Measurements from ENCODE around the gene ZNF646.
"Not testable (repeated sequence)": the region's sequence is repeated elsewhere in the genome, so short reads cannot be mapped to it uniquely, and the experiment has no call there.

ZNF646 gene

DNA sequence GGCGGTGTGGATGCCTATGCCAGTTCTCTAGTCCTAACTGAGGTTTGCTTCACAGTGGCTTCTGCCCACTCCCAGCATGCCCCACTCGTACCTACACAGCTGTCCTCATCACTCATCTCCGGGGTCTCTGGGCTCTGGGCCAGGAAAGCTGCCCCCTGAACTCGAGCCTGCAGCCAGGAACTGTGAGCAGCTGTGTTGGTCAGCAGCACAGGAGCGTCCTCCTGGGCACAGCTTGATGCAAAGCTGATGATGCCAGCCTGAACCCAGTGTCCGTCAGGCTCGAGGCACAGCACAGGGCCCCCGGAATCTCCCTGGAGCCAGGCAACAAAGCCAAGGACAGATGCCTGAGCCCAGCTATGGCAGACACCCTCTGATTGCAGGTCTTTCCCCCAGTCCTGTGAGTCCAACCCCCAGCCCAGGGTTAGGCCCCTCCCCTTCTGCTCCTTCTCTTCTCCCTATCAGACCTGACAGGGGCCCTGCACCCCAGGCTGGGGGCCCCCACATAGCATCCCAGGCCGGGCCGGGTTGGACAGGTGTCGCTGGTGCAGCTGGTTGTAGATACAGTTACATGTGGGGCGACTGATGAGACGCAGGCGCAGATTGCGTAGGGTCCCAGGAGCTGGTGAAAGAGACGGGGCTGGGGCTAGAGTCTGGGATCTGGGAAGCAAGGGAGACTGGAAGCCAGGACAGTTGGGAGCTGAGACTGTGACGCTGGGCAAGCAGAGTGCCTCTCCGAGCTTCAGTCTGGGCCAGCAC is 11.8 kb downstream of the ZNF646 start:
- no peak for DNase-seq

DNA sequence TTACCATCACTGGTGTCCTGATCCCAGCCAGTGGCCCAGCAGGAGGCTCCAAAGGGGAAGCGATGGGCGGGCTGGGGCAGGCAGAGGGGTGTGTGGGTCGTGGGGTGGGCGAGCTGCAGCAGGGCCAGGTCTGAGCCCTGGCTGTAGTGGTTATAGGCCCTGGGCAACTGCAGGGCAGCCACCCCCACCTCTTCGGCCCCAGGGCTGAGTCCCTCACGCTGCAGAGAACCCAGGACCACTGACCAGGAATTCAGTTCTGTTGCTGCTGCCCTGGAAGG is 12.3 kb downstream of the ZNF646 start:
- DNase-seq, result no peak

DNA sequence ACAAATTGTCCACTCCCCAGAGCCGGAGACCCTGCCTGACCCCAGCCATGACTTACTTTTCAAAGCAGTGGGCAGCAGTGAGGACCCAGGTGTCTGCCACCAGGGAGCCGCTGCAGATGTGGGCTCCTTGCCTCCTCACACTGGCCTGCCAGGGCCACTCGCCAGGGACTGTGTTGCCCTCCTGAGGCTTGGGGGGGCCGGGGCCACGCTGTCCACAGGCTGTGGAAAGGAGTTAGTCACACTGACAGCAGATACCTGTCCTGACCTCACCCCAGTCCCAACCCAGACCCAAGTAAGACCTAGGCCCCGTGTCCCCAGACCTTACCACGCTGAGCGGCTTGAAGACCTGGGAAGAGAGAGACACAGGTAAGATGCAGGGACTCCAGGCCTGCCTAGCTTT is 13.3 kb downstream of the ZNF646 start:
- DNase-seq, result no peak

DNA sequence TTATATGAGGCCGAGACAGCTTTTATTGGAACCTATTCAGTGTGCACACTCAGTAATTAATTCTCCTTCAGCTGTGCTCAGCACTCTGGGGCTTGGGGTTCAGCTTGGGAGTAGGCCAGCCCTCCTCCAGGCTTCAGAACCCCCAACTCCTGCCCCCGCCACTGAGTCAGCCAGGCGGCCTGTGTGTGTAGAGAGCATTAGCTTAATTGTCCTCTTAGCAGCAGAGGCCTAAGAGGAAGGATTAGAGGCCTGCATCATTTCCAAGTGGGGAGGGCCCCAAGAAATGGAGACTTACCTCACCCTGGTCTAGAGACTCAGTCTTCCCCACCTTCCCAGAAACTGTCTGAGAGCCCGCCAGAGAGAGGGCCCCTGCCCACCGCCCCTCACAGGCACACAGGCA is 13.7 kb downstream of the ZNF646 start:
- no peak for DNase-seq

DNA sequence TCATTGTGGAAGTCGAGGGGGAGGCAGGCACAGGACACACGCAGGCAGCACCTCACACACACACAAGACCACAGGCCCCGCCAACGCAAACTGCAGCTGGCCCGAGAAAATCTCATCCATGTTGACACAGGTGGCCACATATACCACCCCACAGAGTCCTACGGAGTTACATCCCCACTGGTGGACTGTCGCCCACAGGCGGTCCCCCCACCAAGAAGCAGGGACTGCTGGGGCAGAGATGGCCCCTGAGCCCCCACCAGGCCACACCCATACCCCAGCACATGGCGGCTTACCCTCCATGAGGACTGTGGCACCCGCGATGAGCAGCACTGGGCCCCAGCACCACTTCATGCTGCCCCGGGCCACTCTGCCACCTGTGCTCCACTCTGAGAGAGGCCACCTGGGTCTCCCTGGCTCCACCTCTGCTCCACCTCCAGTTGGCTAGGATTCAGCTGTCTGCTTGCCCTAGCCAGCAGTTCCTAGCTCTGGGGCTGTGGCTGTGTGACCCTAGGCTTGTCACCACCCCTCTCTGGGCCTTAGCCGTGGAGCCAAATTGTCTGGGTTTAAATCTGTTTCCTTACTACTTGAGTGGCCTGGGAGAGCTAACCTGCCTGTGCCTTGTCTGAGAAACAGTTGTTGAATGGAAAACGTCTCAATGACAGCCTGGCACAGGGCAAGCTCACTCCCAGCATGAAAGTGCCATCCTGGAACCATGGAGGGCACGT is 14.4 kb downstream of the ZNF646 start, which contains the start of gene PRSS53:
PRSS53 (minus strand) TSS at position 485 of the 725 bp plus-strand sequence; CDS start at position 351, 134 bp downstream.
- no peak for DNase-seq

DNA sequence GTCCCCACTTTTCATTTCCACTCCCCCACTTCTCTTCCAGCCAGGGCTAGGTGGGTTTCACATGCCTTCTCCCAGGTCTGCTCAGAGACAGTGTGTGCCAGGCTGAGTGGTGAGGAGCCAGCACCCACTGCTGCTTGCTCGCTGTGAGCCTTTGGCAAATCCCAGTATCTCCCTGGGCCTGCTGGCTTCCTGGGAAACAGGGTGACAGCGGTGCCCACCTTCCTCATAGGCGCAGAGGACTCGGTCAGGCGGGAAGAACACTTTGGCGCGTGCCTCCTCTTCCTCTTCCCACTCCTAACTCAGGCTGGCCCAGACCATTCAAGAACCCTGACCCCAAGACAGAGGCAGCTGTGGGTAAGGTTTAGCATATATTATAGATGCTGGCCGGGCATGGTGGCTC is 15.0 kb downstream of the ZNF646 start:
- no peak for DNase-seq

DNA sequence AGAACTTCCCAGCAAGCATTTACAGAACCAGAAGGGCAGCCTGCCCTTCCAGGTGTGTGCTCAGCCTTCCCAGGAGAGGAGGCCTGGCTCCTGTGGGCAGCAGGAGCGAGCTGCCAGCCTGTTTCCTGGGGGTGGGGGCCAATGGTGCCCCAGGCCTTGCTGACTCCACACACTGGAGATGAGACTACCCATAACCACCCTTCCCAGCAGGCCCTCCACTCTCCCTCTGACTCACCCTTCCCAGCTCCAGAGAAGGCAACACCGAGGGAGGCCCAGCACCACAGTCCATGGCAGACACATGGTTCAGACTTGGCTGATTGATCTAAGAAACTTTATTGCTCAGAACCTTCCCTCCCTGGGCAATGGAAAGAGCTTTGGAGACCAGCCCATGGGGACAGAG is 16.3 kb downstream of the ZNF646 start:
- no peak for DNase-seq

DNA sequence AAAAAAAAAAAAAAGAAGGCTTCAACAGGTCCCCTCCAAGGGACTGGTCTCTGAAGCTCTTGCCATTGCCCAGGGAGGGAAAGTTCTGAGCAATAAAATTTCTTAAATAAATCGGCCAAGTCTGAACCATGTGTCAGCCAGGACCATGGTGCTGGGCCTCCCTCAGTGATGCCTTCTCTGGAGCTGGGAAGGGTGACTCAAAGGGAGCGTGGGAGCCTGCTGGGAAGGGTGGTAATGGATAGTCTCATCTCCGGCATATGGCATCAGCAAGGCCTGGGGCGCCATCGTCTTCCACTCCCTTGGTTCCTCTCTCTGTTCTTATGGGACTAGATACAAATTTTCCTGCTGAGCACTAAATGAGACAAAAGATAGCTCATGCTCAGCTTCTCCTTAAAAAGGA is 18.1 kb downstream of the ZNF646 start:
- no peak for DNase-seq

DNA sequence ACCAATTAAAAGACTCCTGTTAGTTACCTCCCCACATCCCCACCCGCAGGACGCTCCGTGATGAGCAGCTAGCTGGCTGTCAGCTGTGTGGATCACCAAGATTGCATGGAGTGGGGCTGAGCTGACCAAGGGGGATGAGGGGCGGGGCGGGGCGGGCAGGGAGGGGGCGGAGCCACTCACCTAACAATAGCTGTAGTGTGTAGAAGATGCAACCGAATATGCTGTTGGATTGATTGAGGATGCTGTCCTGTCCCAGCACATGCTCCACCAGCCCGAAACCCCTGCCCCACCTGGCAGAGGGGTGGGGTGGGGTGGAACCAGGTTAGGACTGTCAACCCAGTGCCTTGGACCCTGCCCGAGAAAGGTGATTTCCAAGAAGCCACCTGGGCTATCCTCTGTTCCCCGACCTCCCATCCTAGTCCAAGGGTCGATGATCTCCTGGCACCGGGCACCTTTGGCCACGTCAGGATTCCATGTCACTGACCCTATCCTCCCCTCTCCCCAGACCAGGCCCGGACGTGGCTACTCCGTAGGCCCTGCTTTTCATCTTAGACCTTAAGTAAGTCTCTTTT is 19.0 kb downstream of the ZNF646 start:
- peak; percentile 43 for DNase-seq

DNA sequence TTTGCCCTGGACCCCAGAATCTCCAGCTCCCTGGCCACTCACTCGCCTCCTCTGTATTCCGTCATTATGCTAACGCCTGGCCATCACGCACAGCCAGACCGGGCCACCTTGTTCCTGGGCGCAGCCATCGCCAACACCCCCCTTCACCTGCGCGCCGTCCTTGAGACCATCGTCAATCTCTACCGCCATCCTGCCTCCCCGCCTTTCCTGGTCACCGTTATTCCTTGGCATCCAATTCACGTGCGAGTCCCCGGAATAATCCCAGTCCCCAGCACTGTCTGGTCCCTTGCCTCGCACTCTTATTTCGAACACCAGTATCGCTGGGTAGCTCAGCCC is 19.8 kb downstream of the ZNF646 start:
- no peak for DNase-seq

DNA sequence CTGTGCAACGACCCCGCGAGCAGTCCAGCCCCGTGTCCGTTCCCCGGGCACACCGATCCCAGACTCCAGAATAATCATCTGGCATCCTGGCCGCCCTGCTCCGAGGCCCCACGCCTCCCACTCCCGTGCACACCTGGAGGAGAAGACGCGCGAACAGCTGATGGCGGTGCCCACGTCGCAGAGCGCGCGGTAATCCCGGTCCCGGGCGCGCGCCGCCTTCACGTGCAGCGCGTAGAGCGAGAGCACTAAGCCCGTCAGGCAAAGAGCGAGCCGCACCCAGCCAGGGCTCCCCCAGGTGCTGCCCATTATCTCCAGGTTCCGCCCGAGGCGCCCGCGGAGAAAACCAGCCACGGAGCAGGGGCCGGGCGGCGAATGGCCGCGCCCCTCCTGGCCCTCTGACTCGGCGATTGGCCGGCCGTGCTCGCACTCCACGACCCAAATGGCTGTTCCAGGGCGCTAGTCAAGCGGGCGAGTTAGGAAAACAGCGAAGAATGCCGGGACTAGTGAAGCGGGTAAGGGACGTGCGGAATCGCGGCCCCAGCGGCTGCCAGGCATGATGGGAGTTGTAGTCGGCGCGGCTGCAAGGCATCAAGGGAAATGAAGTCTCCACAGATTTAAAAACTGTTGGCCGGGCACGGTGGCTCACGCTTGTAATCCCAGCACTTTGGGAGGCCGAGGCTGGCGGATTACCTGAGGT is 20.4 kb downstream of the ZNF646 start, which contains the start of gene VKORC1:
VKORC1 (minus strand) TSS at position 374 of the 697 bp plus-strand sequence; CDS start at position 306, 68 bp downstream.
- DNase-seq, result peak; percentile 98

DNA sequence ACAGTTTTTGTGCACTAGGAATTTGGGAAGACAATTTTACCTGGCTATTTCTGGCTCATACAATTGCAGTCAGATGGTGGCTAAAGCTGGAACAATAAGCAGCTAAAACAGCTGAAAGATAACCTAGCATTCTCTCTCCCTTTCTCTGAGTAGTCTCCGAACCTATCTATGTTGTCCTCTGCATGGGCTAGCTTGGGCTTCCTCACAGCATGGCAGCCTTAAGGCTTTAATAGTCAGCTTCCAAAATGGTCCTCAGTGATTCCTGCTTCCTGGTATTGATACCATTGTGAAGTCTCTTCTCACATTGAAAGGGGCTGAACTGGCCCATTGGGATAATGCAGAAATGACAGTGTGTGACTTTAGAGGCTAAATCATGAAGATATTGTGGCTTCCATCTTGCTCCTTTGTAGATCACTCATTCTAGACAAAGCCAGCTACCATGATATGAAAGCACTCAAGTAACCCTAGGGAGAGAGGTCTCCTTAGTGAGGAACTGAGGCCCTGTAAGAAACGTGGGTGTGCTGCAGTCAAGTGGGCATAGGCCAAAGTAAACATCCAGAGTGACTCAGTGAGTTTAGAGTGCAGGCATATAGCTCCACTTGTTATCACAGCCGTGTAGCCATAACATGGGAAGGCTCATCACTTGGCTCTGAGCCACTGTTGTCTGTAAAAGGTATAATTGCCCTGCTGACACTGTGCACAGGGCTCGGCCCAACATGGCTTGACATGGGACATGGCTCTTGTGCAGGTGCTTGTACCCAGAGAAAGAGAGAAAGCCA is 25.8 kb downstream of the ZNF646 start:
- DNase-seq, result no peak

DNA sequence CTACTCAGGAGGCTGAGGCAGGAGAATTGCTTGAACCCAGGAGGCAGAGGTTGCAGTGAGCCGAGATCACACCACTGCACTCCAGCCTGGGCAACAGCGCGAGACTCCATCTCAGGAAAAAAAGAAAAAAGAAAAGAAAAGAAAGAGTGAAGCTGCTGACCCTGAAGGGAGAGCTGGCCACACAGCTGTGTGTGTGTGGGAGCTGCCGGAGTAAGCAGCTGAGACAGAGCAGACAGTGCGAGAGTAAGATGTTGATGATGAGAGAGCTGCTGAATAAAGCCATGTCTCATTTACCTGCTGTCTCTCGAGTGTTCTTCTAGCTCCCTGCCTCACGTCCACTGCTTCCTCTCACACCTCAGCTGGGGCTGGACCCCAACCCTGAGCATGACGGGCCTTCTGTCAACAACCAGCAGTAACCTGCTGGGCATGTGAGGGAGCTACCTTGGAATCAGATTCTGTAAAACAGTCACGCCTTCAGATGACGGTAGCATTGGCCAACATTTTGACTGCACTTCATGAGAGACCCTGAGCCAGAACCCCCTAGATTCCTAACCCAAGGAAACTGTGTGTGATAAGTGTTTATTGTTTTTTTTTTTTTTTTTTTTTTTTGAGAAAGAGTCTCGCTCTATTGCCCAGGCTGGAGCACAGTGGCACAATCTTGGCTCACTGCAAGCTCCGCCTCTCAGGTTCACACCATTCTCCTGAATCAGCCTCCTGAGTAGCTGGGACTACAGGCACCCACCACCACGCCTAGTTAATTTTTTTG is 26.8 kb downstream of the ZNF646 start:
- DNase-seq, result not testable (repeated sequence)

DNA sequence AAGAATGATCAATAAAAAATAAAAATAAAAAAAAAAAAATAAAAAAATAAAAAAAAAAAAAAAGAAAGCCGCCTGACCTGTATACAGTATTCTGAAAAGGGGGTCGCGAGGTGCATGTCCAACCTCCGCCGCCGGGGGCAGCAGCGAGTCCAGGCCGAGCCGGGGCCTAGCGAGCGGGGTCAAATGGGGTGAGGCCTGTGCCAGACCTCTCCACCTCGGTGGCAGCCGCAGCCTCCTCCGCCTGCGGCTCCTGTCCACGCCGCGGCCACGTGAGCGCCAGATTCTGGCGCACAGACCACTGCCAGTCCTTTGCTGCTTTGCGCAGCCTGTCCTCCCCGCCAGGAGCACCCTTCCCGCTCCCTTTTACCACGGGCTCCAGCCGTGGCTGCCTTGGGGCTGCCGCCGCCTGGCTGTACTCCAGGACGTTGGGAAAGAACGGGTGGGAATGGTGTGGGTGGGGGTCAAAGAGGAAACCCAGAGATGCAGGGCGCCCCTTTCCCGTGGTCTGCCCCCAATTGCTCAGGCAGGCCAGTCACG is 31.5 kb downstream of the ZNF646 start:
- peak; percentile 47 for DNase-seq

DNA sequence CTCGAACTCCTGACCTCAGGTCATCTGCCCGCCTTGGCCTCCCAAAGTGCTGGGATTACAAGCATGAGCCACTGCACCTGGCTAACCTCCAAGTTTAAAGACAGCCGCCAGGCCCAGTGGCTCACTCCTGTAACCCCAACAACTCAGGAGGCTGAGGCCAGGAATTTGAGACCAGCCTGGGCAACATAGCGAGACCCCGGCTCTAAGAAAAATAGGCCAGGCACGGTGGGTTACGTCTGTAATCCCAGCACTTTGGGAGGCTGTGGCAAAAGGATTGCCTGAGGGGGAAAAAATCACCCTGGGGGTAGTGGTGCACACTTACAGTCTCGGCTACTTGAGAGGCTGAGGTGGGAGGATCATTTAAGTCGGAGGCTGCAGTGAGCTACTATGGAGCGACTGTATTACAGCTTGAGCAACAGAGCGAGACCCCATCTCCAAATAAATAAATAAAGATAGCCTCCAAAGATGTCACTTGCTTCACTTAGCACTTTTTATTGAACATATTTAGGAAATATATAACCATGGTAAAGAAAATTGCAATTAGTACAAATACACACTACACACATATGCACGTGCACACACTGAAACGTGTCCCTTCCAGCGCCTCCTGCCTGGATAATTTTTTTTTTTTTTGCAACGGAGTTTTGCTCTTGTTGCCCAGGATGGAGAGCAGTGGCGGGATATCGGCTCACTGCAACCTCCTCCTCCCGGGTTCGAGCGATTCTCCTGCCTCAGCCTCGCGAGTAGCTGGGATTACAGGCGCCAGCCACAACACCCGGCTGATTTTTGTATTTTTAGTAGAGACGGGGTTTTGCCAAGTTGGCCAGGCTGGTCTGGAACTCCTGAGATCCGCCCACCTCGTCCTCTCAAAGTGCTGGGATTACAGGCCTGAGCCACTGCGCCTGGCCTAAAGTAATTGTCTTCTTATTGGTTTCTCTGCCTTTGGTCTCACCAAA is 32.6 kb downstream of the ZNF646 start:
- no peak for DNase-seq

DNA sequence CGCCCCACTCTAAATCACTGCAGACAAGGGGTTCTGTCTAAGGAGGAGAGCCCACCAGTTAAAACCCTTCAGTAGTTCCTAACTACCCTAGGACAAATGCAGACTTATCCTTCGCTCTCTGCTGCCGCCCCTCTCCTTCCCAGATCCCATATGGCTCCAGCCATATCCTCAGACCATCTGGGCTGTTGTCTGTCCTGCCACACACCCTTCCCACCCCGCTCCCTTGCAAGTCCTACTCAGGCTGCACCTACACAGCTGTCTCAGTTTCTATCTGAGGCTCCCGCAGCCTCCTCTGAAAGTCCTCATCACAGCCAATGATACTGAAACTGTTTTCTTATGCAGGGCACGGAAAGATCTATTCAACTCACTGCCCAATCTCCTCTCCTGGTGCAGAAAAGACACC is 33.2 kb downstream of the ZNF646 start:
- DNase-seq, result no peak

DNA sequence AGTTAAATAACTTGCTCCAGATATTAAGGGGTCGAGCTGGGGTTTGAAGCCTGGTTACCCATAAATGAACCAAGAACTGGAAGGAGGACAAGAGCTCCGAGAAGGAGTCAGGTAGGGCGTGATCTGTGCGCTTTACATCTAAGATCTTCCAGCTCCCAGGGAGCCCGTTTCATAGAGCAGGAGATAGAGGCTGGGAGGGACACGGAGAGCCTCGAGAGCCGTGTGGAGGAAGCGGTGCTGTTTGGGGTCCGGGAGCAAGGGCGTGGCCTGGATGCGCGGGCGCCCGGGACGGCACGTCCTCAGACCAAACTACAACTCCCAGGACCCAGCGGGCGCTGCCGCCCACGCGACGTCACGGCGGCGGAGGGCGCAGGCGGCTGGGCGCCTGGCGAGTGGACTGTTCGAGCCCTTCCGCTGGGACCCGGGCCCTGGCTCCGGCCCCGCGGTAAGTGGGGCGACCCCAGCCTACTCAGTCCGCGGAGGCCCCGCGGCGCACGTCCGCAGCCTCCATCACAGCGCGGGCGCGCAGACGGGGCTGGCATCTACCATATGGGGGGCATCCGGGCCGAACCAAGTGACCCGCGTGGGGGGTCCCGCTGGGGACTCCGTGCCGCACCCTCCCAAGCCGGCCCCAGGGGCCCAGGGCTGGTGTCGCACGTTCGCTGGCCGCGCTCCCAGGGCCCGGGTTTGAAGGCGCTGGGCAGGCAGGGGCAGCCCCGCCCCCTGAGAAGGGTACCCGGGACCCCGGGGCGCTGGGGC is 34.0 kb downstream of the ZNF646 start, which contains the start of gene BCKDK:
BCKDK (plus strand) TSS at position 352 of the 759 bp plus-strand sequence. CDS start 838 bp downstream, outside the sequence.
- DNase-seq, result peak; percentile 72

DNA sequence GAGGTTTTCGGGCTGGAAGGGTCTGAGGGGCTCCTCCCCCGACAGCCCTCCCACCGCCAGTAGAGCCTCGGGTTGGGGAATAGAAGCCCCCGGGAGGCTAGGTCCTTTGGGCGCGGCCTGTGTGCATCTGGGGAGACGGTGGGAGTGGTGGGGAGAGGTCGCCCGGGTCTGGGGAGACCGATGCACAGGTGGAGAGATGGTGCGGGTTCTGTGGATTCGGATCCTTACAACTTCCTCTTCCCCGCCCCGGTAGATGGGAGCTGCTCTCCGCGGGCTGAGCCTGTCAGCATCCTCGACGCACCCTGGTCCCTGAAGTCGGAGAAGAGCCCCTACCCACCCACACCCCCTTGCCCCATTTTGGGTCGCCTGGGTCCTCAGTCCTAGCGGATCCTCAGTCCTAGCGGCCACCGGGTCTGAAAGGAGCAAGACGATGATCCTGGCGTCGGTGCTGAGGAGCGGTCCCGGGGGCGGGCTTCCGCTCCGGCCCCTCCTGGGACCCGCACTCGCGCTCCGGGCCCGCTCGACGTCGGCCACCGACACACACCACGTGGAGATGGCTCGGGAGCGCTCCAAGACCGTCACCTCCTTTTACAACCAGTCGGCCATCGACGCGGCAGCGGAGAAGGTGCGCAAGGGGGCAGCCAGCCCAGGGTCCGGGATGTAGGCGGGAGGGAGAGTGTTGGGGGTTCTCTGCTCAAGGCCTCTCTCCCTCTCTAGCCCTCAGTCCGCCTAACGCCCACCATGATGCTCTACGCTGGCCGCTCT is 34.8 kb downstream of the ZNF646 start:
- DNase-seq, result no peak

DNA sequence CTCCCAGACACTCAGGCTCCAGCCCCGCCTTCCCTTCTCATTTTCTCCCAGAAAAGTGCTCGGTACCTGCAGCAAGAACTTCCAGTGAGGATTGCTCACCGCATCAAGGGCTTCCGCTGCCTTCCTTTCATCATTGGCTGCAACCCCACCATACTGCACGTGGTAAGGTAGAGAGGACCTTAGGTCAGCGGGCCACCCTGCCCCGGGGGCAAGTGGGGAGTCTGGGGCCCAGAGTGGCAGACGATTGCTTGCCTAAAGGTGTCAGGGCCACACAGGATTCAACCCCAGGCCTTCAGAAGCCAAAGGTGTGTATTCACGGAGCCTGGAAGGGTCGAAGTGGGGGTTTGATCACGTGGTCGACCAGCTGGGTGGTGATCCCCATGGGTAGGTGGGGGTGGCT is 35.4 kb downstream of the ZNF646 start:
- no peak for DNase-seq

Measured in fibroblast of skin of right quadriceps (primary cell).